ENCODE results near the gene TRAPPC1.

The TRAPPC1 gene

GRCh38 chr17:7894226-7894625, 37.5 kb downstream of the TRAPPC1 start:
- peaks cover 7% of the 10 kb centered on the region for H3K4me1 ChIP-seq (ENCODE audit: control insufficient read depth, insufficient read depth, low read length)
- no peaks in the 10 kb centered on the region for H3K27me3 ChIP-seq (ENCODE audit: control insufficient read depth, insufficient read depth, low read length)
- H3K9ac ChIP-seq (ENCODE audit: low read depth, low read length), result no peak overlapping the region
- peaks cover 66% of the 10 kb centered on the region for H3K36me3 ChIP-seq (ENCODE audit: insufficient read depth, low read length)
- no peaks in the 10 kb centered on the region for H3K9me3 ChIP-seq (replicated peaks; ENCODE audit: low read length)
- H3K4me2 ChIP-seq (ENCODE audit: low read length), result no peak overlapping the region
- no peak overlapping the region for H3K4me3 ChIP-seq (ENCODE audit: low read length)

GRCh38 chr17:7893187-7893880, 38.4 kb downstream of the TRAPPC1 start:
- peaks cover 57% of the 10 kb centered on the region for H3K36me3 ChIP-seq (ENCODE audit: insufficient read depth, low read length)
- H3K27me3 ChIP-seq (ENCODE audit: control insufficient read depth, insufficient read depth, low read length), result no peaks in the 10 kb centered on the region
- peaks cover 16% of the 10 kb centered on the region for H3K4me1 ChIP-seq (ENCODE audit: control insufficient read depth, insufficient read depth, low read length)
- H3K9me3 ChIP-seq (replicated peaks; ENCODE audit: low read length), result no peaks in the 10 kb centered on the region
- H3K4me2 ChIP-seq (ENCODE audit: low read length), result no peak overlapping the region
- H3K4me3 ChIP-seq (ENCODE audit: low read length), result no peak overlapping the region
- no peak overlapping the region for H3K9ac ChIP-seq (ENCODE audit: low read depth, low read length)

- H3K4me2 ChIP-seq (ENCODE audit: low read length), result peak overlapping the region; percentile 93
- no peaks in the 10 kb centered on the region for H3K27me3 ChIP-seq (ENCODE audit: control insufficient read depth, insufficient read depth, low read length)
- H3K36me3 ChIP-seq (ENCODE audit: insufficient read depth, low read length), result peaks cover 28% of the 10 kb centered on the region
- H3K4me1 ChIP-seq (ENCODE audit: control insufficient read depth, insufficient read depth, low read length), result peaks cover 31% of the 10 kb centered on the region
- H3K9ac ChIP-seq (ENCODE audit: low read depth, low read length), result peak overlapping the region; percentile 74
- no peaks in the 10 kb centered on the region for H3K9me3 ChIP-seq (replicated peaks; ENCODE audit: low read length)
- peak overlapping the region; percentile 70 for H3K4me3 ChIP-seq (ENCODE audit: low read length)
Observed at GRCh38 chr17:7889166-7889955, 42.4 kb downstream of the TRAPPC1 start.

GRCh38 chr17:7888184-7888920, 43.4 kb downstream of the TRAPPC1 start, which contains the start of gene CHD3:
Gene CHD3, plus strand, starts transcription at chr17:7888789. Its CDS starts 212 bp downstream, at chr17:7889001.
- Histone ChIP-seq H3K4me3 (ENCODE audit: low read length) (peak within 1 kb of the TSS; percentile 70), H3K27me3 (ENCODE audit: control insufficient read depth, insufficient read depth, low read length) (no peaks in the 10 kb centered on the region), H3K9me3 (replicated peaks; ENCODE audit: low read length) (no peaks in the 10 kb centered on the region), H3K4me2 (ENCODE audit: low read length) (peak within 1 kb of the TSS; percentile 93), H3K4me1 (ENCODE audit: control insufficient read depth, insufficient read depth, low read length) (peaks cover 38% of the 10 kb centered on the region), H3K9ac (ENCODE audit: low read depth, low read length) (peak within 1 kb of the TSS; percentile 74), H3K36me3 (ENCODE audit: insufficient read depth, low read length) (peaks cover 17% of the 10 kb centered on the region)

- Histone ChIP-seq H3K9me3 (replicated peaks; ENCODE audit: low read length) (no peaks in the 10 kb centered on the region), H3K4me3 (ENCODE audit: low read length) (peak overlapping the region; percentile 95), H3K27me3 (ENCODE audit: control insufficient read depth, insufficient read depth, low read length) (no peaks in the 10 kb centered on the region), H3K9ac (ENCODE audit: low read depth, low read length) (peak overlapping the region; percentile 76), H3K4me1 (ENCODE audit: control insufficient read depth, insufficient read depth, low read length) (peaks cover 45% of the 10 kb centered on the region), H3K4me2 (ENCODE audit: low read length) (peak overlapping the region; percentile 98), H3K36me3 (ENCODE audit: insufficient read depth, low read length) (peaks cover 19% of the 10 kb centered on the region)
Observed at GRCh38 chr17:7887482-7888183, 44.1 kb downstream of the TRAPPC1 start.

GRCh38 chr17:7887038-7887481, 44.7 kb downstream of the TRAPPC1 start:
- Histone ChIP-seq H3K4me1 (ENCODE audit: control insufficient read depth, insufficient read depth, low read length) (peaks cover 51% of the 10 kb centered on the region), H3K9ac (ENCODE audit: low read depth, low read length) (peak overlapping the region; percentile 76), H3K36me3 (ENCODE audit: insufficient read depth, low read length) (peaks cover 20% of the 10 kb centered on the region), H3K9me3 (replicated peaks; ENCODE audit: low read length) (no peaks in the 10 kb centered on the region), H3K4me2 (ENCODE audit: low read length) (peak overlapping the region; percentile 98), H3K4me3 (ENCODE audit: low read length) (peak overlapping the region; percentile 95), H3K27me3 (ENCODE audit: control insufficient read depth, insufficient read depth, low read length) (no peaks in the 10 kb centered on the region)

- no peaks in the 10 kb centered on the region for H3K27me3 ChIP-seq (ENCODE audit: control insufficient read depth, insufficient read depth, low read length)
- H3K4me2 ChIP-seq (ENCODE audit: low read length), result peak overlapping the region; percentile 98
- H3K9me3 ChIP-seq (replicated peaks; ENCODE audit: low read length), result no peaks in the 10 kb centered on the region
- peaks cover 53% of the 10 kb centered on the region for H3K4me1 ChIP-seq (ENCODE audit: control insufficient read depth, insufficient read depth, low read length)
- H3K36me3 ChIP-seq (ENCODE audit: insufficient read depth, low read length), result peaks cover 18% of the 10 kb centered on the region
- H3K4me3 ChIP-seq (ENCODE audit: low read length), result peak overlapping the region; percentile 95
- peak overlapping the region; percentile 76 for H3K9ac ChIP-seq (ENCODE audit: low read depth, low read length)
Observed at GRCh38 chr17:7886227-7887037, 45.3 kb downstream of the TRAPPC1 start.

GRCh38 chr17:7885367-7886226, 46.1 kb downstream of the TRAPPC1 start:
- Histone ChIP-seq H3K9ac (ENCODE audit: low read depth, low read length) (peak overlapping the region; percentile 76), H3K9me3 (replicated peaks; ENCODE audit: low read length) (no peaks in the 10 kb centered on the region), H3K4me3 (ENCODE audit: low read length) (peak overlapping the region; percentile 95), H3K4me2 (ENCODE audit: low read length) (peak overlapping the region; percentile 98), H3K36me3 (ENCODE audit: insufficient read depth, low read length) (peaks cover 18% of the 10 kb centered on the region), H3K27me3 (ENCODE audit: control insufficient read depth, insufficient read depth, low read length) (no peaks in the 10 kb centered on the region), H3K4me1 (ENCODE audit: control insufficient read depth, insufficient read depth, low read length) (peaks cover 53% of the 10 kb centered on the region)

GRCh38 chr17:7884581-7885366, 47.0 kb downstream of the TRAPPC1 start:
- Histone ChIP-seq H3K9ac (ENCODE audit: low read depth, low read length) (peak overlapping the region; percentile 76), H3K9me3 (replicated peaks; ENCODE audit: low read length) (no peaks in the 10 kb centered on the region), H3K27me3 (ENCODE audit: control insufficient read depth, insufficient read depth, low read length) (no peaks in the 10 kb centered on the region), H3K36me3 (ENCODE audit: insufficient read depth, low read length) (peaks cover 23% of the 10 kb centered on the region), H3K4me2 (ENCODE audit: low read length) (peak overlapping the region; percentile 98), H3K4me1 (ENCODE audit: control insufficient read depth, insufficient read depth, low read length) (peaks cover 51% of the 10 kb centered on the region), H3K4me3 (ENCODE audit: low read length) (peak overlapping the region; percentile 95)

All from skeletal muscle satellite cell (primary cell).